Vagina (tissue), 2 donors: ENCODE measurements around the gene DDB1. TPM values are rescaled to one million over a fixed set of nuclear protein-coding genes. Genes with fewer than 3 reads are reported as not detected.

Experiments
- DNase-seq, 2 donors: peaks; one replicate each; pipeline ENCODE4 v3.0.0-alpha.2; 2017; ENCODE audit errors: extremely low spot score in 2 of 2
- H3K27ac ChIP-seq: fragments of 200-600 bp; sonication (generic); one replicate; pipeline ENCODE4 v1.5.1; 2019
- H3K27me3 ChIP-seq: fragments of 200-600 bp; sonication (generic); one replicate; pipeline ENCODE4 v1.5.1; 2019
- H3K36me3 ChIP-seq, 2 donors: fragments of 200-600 bp; sonication (generic); one replicate each; pipeline ENCODE4 v1.5.1; 2017 to 2019
- H3K4me1 ChIP-seq: fragments of 200-600 bp; sonication (generic); one replicate; pipeline ENCODE4 v1.5.1; 2019
- H3K4me3 ChIP-seq, 2 donors: fragments of 200-600 bp; sonication (generic); 1 replicate in 1 of 2; 2 replicates in 1 of 2; pipeline ENCODE4 v1.5.1; 2016 to 2019
- H3K9me3 ChIP-seq: fragments of 200-600 bp; sonication (generic); one replicate; pipeline ENCODE4 v1.5.1; 2019
- POLR2A ChIP-seq, 2 donors: fragments of 450-650 bp; IDR thresholded peaks; one replicate each; pipeline ENCODE4 v1.6.1; 2017; ENCODE audit warnings: antibody characterized with exemption in 2 of 2, mild to moderate bottlenecking in 2 of 2, moderate library complexity in 2 of 2
- POLR2AphosphoS5 ChIP-seq, 2 donors: sonication (generic); formaldehyde crosslinking; IDR thresholded peaks; one replicate each; pipeline ENCODE4 v1.9.0; 2017; ENCODE audit warnings: antibody characterized with exemption in 2 of 2, mild to moderate bottlenecking in 2 of 2, low read depth in 1 of 2; ENCODE audit not compliant: insufficient read depth in 1 of 2
- intact Hi-C: fragments of 100-400 bp; cut with DNase I; formaldehyde crosslinking; loops from one replicate; pipeline ENCODE4 v1.15.1; 2023
- total RNA-seq: library from RNA; depleted of rRNA; stranded (reverse); fragments of >200 nt; gene quantifications from one replicate; pipeline ENCODE4 v1.2.3, GENCODE V29; 2016
- TF ChIP-seq, protein P1 (sequence below), 3 experiments: fragments of 450-650 bp in 2 of 3; fragments of 200-600 bp in 1 of 3; sonication (generic) in 1 of 3; IDR thresholded peaks; one replicate each; pipeline ENCODE4 v1.5.1; 2017 to 2019; ENCODE audit warnings: antibody characterized with exemption in 3 of 3, mild to moderate bottlenecking in 2 of 3, moderate library complexity in 2 of 3

DDB1 gene
- total RNA-seq, 1 donor from 2014 or later: 132 TPM

DNA sequence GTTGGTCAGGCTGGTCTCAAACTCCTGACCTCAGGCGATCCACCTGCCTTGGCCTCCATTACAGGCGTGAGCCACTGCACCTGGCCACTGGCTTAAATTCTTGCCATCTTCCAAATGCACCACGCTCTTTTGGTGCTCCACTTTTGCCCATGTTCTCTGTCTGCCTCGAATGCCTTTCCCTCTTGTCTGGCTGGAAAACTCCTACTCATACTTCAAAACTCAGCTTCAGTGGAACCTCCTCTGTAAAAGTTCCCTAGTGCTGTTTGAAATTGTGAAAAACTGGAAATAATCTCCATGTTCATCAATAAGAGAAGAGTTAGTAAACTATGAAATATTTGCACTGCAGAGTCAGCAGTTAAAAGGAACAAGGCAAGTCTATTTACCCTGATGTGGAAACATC, 49.3 kb downstream of the DDB1 start:
- H3K4me3 ChIP-seq: no peak overlapping the region
- no peak overlapping the region for H3K27ac ChIP-seq
- TF ChIP-seq POLR2AphosphoS5 (IDR thresholded peaks at IDR 0.05; ENCODE audit: insufficient read depth in 1 of 2, low read depth in 1 of 2) (no peak), POLR2A (IDR thresholded peaks at IDR 0.05) (no peak)
- TF ChIP-seq, protein P1, sequence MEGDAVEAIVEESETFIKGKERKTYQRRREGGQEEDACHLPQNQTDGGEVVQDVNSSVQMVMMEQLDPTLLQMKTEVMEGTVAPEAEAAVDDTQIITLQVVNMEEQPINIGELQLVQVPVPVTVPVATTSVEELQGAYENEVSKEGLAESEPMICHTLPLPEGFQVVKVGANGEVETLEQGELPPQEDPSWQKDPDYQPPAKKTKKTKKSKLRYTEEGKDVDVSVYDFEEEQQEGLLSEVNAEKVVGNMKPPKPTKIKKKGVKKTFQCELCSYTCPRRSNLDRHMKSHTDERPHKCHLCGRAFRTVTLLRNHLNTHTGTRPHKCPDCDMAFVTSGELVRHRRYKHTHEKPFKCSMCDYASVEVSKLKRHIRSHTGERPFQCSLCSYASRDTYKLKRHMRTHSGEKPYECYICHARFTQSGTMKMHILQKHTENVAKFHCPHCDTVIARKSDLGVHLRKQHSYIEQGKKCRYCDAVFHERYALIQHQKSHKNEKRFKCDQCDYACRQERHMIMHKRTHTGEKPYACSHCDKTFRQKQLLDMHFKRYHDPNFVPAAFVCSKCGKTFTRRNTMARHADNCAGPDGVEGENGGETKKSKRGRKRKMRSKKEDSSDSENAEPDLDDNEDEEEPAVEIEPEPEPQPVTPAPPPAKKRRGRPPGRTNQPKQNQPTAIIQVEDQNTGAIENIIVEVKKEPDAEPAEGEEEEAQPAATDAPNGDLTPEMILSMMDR (IDR thresholded peaks at IDR 0.05): no peak
- no peaks in the 10 kb centered on the region for H3K4me1 ChIP-seq
- H3K36me3 ChIP-seq: no peaks in the 10 kb centered on the region
- DNase-seq: no peak
- H3K27me3 ChIP-seq: no peaks in the 10 kb centered on the region
- H3K9me3 ChIP-seq: no peaks in the 10 kb centered on the region
- intact Hi-C loops: no loop called here

DNA sequence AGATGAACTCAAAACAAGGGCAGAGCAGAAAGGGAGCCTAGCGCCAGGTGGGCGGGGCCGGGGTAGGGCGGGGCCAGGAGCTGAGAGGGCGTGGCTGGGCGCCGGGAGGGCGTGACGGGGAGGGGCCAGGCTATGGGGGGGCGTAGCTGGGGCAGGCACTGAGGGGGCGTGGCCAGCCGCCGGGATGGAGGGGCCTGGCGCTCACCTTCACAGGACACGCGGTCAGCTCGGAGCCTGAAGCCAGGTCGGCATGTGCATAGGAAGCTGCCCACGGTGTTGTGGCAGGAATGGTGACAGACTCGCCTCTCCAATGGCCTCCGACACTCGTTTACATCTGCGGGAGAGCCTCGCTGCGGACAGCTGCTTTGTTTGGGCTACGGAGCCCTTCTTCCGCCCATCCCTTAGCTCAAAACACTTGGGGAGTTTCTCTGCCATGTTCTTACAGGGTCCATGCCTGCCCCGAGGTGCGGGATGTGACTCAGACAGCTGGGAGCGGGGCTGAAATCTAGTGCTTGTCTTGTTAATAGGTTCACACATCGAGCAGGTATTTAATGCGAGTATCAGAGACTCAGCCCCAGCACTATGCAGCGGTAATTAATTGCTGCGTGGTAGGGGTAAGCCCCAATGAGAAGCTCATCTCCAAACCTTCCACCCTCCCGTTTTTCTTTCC, 51.2 kb downstream of the DDB1 start:
- no peak for DNase-seq
- Histone ChIP-seq H3K4me1 (peaks cover 7% of the 10 kb centered on the region), H3K4me3 (peak overlapping the region in 1 of 2 donors; percentile 17), H3K36me3 (no peaks in the 10 kb centered on the region), H3K9me3 (no peaks in the 10 kb centered on the region), H3K27me3 (no peaks in the 10 kb centered on the region), H3K27ac (no peak overlapping the region)
- intact Hi-C loops: no loop called here
- TF ChIP-seq POLR2A (IDR thresholded peaks at IDR 0.05): no peak
- TF ChIP-seq, protein P1 (IDR thresholded peaks at IDR 0.05): no peak
- TF ChIP-seq POLR2AphosphoS5 (IDR thresholded peaks at IDR 0.05; ENCODE audit: insufficient read depth in 1 of 2, low read depth in 1 of 2): no peak

DNA sequence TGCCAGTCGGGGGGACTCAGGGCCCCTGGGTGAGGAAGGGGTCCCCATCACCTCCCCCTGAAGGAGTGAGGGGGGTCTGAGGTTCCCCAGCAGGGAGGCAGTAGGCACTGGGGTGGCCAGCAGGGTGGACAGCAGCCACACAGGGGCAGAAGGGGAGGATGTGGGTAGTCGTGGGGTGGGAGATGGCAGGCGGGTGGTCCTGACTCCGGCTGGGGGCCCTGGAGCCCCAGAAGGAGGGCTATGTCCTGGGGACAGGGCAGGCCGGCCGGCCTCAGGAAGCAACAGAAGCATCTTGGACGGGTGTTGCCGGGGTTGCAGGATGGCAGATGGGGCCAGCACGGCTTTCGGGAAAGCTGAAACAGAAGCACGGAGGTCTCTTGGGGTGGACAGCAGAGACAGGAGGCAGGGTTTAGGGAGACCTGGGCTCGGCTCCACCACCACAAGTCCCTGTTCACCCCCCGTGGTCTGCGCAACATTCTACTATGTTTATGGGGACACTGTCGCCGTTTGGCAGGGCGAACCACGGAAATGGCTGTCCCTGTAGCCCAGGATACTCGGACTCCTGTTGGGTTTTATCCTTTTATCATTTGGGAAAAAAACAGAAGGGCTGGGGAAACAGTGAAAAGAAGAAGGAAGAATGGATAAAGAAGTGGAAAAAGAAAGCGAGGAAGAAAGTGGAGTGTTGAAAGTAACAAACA, 51.9 kb downstream of the DDB1 start:
- no peaks in the 10 kb centered on the region for H3K27me3 ChIP-seq
- DNase-seq: no peak

DNA sequence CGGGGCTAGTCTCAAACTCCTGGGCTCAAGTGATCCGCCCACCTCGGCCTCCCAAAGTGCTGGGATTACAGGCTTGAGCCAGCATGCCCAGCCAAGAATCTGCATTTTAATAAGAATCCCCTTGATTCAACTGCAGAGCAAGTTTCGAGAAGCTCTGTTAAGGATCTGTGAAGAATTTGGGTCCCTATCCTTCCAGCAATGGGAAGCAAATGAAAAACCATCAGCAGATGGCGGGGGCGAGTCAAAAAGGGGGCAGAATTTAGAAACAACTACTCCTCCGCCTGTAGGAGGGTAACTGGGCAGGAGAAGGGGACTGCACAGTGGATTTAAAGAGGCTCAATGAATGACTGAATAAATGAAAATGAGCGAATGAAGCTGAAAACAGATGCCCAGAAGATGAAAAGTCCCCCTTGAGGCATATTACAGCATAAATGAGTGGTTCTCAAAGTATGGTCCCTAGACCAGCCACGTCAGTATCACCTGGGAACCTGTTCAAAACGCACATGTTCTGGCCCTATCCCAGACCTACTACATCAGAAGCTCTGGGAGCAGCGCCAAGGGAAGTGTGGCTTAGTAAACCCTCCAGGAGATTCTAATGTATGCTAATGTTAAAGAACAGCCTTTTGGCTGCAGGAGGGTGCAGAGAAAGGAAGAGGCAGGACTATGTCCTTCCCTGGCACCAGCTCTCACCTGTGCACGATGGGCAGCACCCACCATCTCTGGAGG, 52.8 kb downstream of the DDB1 start:
- TF ChIP-seq POLR2A (IDR thresholded peaks at IDR 0.05) (no peak), POLR2AphosphoS5 (IDR thresholded peaks at IDR 0.05; ENCODE audit: insufficient read depth in 1 of 2, low read depth in 1 of 2) (no peak)
- TF ChIP-seq, protein P1 (IDR thresholded peaks at IDR 0.05): no peak
- Histone ChIP-seq H3K4me3 (no peak overlapping the region), H3K27ac (no peak overlapping the region), H3K9me3 (no peaks in the 10 kb centered on the region), H3K27me3 (no peaks in the 10 kb centered on the region), H3K36me3 (no peaks in the 10 kb centered on the region), H3K4me1 (peaks cover 7% of the 10 kb centered on the region)
- DNase-seq: no peak
- intact Hi-C loops: no loop called here

More for the DNA sequence above, 51.9 kb downstream of the DDB1 start:
- no peak for TF ChIP-seq POLR2A (IDR thresholded peaks at IDR 0.05)
- TF ChIP-seq POLR2AphosphoS5 (IDR thresholded peaks at IDR 0.05; ENCODE audit: insufficient read depth in 1 of 2, low read depth in 1 of 2): no peak
- TF ChIP-seq, protein P1 (IDR thresholded peaks at IDR 0.05): no peak
- Histone ChIP-seq H3K36me3 (no peaks in the 10 kb centered on the region), H3K4me3 (no peak overlapping the region), H3K4me1 (peaks cover 7% of the 10 kb centered on the region), H3K27ac (no peak overlapping the region), H3K9me3 (no peaks in the 10 kb centered on the region)
- intact Hi-C loops: no loop called here
